NCI-H2171 treated with DMSO at 0.1 percent for 48 hours (cell line): ENCODE measurements around the gene PPP2R3A.

Experiments used
- DNase-seq: peaks from one replicate; lab custom pipeline; 2025; lab: John Stamatoyannopoulos, UW

PPP2R3A gene

GRCh38 chr3:136022529-136023263 lies 57.2 kb downstream of the PPP2R3A start:
- no peak for DNase-seq

- DNase-seq, result no peak
Measured at GRCh38 chr3:136023264-136023978, 57.9 kb downstream of the PPP2R3A start.

GRCh38 chr3:136036306-136036705 lies 70.8 kb downstream of the PPP2R3A start:
- DNase-seq, result no peak

GRCh38 chr3:136038668-136039067 lies 73.1 kb downstream of the PPP2R3A start:
- no peak for DNase-seq

GRCh38 chr3:136042608-136043221 lies 77.2 kb downstream of the PPP2R3A start:
- peak; percentile 56 for DNase-seq

- no peak for DNase-seq
Measured at GRCh38 chr3:136044980-136045745, 79.6 kb downstream of the PPP2R3A start.

- DNase-seq, result no peak
Measured at GRCh38 chr3:136048068-136048467, 82.5 kb downstream of the PPP2R3A start.

GRCh38 chr3:136050250-136050649 lies 84.7 kb downstream of the PPP2R3A start:
- DNase-seq, result no peak

GRCh38 chr3:136055491-136055890 lies 90.0 kb downstream of the PPP2R3A start:
- DNase-seq, result no peak

- no peak for DNase-seq
Measured at GRCh38 chr3:136067211-136067610, 101.7 kb downstream of the PPP2R3A start.

GRCh38 chr3:136068708-136069107 lies 103.2 kb downstream of the PPP2R3A start:
- no peak for DNase-seq

GRCh38 chr3:136069933-136070332 lies 104.4 kb downstream of the PPP2R3A start:
- DNase-seq, result no peak

GRCh38 chr3:136070334-136070733 lies 104.8 kb downstream of the PPP2R3A start:
- peak; percentile 3 for DNase-seq

GRCh38 chr3:136070953-136071949 lies 105.7 kb downstream of the PPP2R3A start:
- DNase-seq, result peak; percentile 25

GRCh38 chr3:136074546-136075170 lies 109.1 kb downstream of the PPP2R3A start:
- no peak for DNase-seq

GRCh38 chr3:136075218-136075808 lies 109.8 kb downstream of the PPP2R3A start:
- peak; percentile 77 for DNase-seq

- DNase-seq, result no peak
Measured at GRCh38 chr3:136075811-136076210, 110.3 kb downstream of the PPP2R3A start.

- peak; percentile 52 for DNase-seq
Measured at GRCh38 chr3:136078421-136079364, 113.2 kb downstream of the PPP2R3A start.
